ENCODE data around the gene ADAMTSL4. TPM values are rescaled to one million over a fixed set of nuclear protein-coding genes. Genes with fewer than 3 reads are reported as not detected.
"Not testable (repeated sequence)": the region's sequence is repeated elsewhere in the genome, so short reads cannot be mapped to it uniquely, and the experiment has no call there.

ADAMTSL4 gene
- total RNA-seq, 1 donor from 2014 or later: 1.3 TPM

DNA sequence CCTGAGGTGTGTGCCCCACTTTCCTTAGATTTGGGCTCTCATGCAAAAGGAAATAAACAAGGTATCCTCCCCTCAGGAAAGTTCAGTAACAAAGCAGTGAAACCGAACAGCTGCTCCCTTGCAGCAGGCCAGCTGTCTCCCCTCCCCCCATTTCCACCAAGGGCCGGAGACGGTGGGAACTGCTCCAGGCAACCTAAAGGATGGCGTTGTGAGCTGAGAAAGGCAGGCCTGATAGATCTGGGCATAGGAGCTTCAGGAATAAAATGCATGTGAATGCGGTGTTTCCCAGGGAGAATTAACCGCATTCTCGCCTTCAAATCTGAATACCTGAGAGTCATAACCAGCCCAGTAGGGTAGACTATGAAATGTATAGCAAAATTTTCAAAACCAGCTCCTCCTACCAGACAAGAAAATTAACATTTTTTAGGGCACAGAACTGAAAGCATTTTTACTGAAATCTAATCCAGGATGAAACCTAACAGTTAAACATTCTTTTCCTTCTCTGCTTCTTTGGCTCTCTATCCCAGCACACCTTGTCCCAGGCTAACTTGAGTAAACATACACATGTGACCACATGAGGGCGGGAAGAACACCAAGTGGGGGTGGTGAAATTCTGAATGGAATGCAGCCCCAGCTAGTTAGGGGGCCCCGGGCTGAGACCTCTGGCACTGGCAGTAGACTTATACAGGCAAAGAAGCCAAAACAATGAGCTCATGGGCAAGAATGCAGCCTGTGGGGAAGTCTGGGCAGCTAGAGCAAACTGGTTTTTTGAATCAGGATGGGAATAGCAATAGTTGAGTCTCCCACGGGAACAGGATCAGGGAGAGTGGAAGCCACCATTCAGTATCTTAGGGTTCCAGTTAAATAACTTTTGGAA is 18.7 kb downstream of the ADAMTSL4 start:
- H3K27ac Mint-ChIP-seq: peak overlapping the region; percentile 98
- no peaks in the 10 kb centered on the region for H3K9me3 Mint-ChIP-seq
- H3K27me3 Mint-ChIP-seq (ENCODE audit: insufficient read depth): no peaks in the 10 kb centered on the region
- DNase-seq (ENCODE audit: low spot score): peak; percentile 56
- H3K36me3 Mint-ChIP-seq (ENCODE audit: low read depth): peaks cover 29% of the 10 kb centered on the region
- peaks cover 88% of the 10 kb centered on the region for H3K4me1 Mint-ChIP-seq (ENCODE audit: low read depth)
- peak overlapping the region; percentile 90 for H3K4me3 Mint-ChIP-seq
- intact Hi-C loops (cut with micrococcal nuclease): loop anchor here (1.0 to 10.0 kb wide), 4 partner anchors 11 to 277 kb away; partner anchors contain the start of genes CTSS and MCL1

DNA sequence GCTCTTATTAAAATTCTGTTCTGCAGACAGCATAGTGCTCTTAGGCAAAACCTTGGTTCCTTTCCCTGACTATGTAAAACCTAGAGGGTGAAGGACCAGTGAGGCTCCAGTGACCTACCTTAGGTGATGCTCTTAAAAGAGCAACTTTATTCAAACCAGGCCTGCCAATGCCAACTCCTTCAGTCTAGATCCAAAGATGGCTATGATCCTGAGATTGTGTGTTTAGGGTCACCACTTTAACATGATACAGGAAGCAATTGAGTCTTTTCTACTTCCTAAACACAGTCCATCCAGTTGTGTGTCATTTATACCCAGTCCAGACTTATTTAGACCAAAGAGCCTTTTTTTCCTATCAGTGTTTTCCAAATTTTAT is 19.4 kb downstream of the ADAMTSL4 start:
- intact Hi-C loops (cut with micrococcal nuclease): loop anchor here (5.0 to 10.0 kb wide), 2 partner anchors 199 to 276 kb away; partner anchors contain the start of gene CTSS
- Mint-ChIP-seq H3K36me3 (ENCODE audit: low read depth) (peaks cover 36% of the 10 kb centered on the region), H3K9me3 (no peaks in the 10 kb centered on the region), H3K27me3 (ENCODE audit: insufficient read depth) (no peaks in the 10 kb centered on the region), H3K4me1 (ENCODE audit: low read depth) (peaks cover 84% of the 10 kb centered on the region), H3K4me3 (peak overlapping the region; percentile 90), H3K27ac (peak overlapping the region; percentile 98)
- DNase-seq (ENCODE audit: low spot score): no peak

DNA sequence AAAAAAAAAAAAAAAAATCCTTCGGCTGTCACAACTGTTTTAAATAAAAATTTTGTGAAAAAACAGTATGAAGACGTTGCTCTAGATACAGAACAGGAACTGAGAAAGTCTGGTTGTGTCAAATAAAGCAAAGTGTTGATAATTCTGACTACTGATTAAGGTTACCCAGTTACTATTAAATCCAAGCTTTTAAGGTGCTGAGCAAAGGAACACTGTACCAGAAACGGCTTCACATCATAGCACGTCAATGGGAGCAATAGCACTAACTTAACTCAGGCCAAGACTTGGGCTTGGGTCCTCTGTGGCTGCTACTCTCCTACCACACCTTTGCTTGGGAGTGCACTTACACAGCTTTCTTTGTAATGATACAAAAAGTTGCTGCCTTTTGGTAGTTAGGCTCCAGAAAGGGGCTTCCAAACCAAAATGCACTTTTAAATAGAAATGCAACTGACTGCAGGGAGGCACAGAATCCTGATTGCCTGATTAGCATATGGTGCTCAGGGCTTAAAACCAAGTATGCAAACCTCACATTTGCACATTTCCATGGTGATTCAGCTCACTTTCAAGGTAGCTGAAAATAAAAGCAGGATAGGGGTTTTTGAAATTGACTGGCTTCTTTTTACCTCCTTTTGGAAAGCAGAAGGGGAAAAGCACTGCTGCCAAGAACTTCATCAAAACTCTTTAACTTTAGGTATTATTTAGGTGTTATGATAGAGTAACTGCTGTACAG is 23.9 kb downstream of the ADAMTSL4 start:
- H3K27ac Mint-ChIP-seq: peak overlapping the region; percentile 94
- peaks cover 60% of the 10 kb centered on the region for H3K4me1 Mint-ChIP-seq (ENCODE audit: low read depth)
- intact Hi-C loops (cut with micrococcal nuclease): no loop called here

DNA sequence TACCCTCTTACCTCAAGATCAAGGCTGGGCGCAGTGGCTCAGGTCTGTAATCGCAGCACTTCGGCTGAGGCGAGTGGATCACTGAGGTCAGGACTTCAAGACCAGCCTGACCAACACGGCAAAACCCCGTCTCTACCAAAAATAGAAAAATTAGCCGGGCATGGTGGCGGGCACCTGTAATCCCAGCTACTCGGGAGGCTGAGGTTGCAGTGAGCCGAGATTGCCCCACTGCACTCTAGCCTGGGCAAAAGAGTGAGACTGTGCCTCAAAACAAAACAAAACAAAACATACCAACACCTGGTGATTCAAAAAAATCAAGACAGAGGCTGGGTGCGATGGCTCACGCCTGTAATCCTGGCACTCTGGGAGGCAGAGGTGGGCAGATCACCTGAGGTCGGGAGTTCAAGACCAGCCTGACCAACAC is 24.5 kb downstream of the ADAMTSL4 start:
- H3K4me3 Mint-ChIP-seq: peak overlapping the region; percentile 90
- H3K36me3 Mint-ChIP-seq (ENCODE audit: low read depth): peaks cover 79% of the 10 kb centered on the region
- peaks cover 55% of the 10 kb centered on the region for H3K4me1 Mint-ChIP-seq (ENCODE audit: low read depth)
- H3K9me3 Mint-ChIP-seq; intact Hi-C loops (cut with micrococcal nuclease); DNase-seq (ENCODE audit: low spot score); H3K27me3 Mint-ChIP-seq (ENCODE audit: insufficient read depth): not testable (repeated sequence)
- H3K27ac Mint-ChIP-seq: peak overlapping the region; percentile 94

More for the DNA sequence above, 23.9 kb downstream of the ADAMTSL4 start:
- Mint-ChIP-seq H3K9me3 (no peaks in the 10 kb centered on the region), H3K36me3 (ENCODE audit: low read depth) (peaks cover 77% of the 10 kb centered on the region), H3K4me3 (peak overlapping the region; percentile 90), H3K27me3 (ENCODE audit: insufficient read depth) (no peaks in the 10 kb centered on the region)
- DNase-seq (ENCODE audit: low spot score): no peak

DNA sequence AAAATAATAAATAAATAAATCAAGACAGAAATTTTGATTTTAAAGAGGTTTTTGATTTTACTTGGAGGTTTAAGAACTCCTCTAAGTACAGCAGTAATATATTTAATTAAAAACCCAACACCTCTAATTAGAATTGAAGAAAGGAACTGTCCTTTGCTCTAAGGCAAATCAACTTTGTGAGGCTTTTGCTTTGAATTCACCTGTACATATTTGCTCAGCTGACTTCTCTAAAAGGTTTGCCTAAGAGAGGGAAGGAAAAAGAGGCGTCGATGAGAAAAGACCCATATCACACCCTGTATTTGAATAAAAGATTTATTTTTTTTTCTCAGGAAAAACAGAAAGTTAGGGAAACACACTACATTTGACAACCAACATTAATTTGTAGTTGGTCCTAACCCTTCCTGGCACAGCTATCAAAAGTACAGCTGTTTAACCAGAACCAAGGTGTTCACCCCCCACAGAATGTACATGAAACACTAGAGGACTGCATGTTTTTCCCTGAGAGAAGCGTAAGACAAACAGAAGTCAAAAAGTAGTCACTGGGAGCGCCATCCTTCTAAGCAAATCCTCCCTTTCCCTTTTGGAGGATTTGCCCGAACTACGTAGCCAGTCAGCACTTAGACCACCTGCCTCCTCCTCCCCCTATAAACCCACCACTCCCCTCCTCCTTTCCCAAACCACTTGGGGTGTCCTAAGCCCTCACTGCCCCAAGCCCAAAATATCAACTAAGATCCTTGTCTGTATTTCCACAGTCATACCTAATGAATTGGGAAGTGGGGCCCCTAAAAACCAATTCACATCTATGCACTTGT is 25.3 kb downstream of the ADAMTSL4 start:
- H3K4me1 Mint-ChIP-seq (ENCODE audit: low read depth): peaks cover 47% of the 10 kb centered on the region
- no peaks in the 10 kb centered on the region for H3K9me3 Mint-ChIP-seq
- H3K4me3 Mint-ChIP-seq: peak overlapping the region; percentile 95
- DNase-seq (ENCODE audit: low spot score): no peak
- peaks cover 2% of the 10 kb centered on the region for H3K27me3 Mint-ChIP-seq (ENCODE audit: insufficient read depth)
- peaks cover 81% of the 10 kb centered on the region for H3K36me3 Mint-ChIP-seq (ENCODE audit: low read depth)
- intact Hi-C loops (cut with micrococcal nuclease): no loop called here
- H3K27ac Mint-ChIP-seq: peak overlapping the region; percentile 96

DNA sequence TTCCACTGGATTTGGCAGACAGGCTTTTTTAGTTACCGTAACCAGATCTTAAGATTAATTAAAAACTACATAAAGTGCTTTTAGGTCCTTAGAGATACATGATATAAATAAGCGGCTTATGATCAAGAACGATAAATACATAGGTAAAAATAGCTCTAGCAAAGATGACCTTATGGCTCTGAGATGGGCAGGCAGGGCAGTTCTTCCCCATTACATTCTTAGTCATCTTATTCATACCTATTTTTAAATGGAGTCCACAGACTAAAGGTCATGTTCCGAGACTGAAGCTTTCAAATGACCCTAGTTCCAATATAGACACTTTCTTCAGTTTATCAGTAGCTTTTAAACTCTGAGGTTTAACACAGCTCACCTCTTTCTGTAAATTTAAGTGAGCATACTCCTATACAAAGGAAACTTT is 25.9 kb downstream of the ADAMTSL4 start:
- Mint-ChIP-seq H3K27me3 (ENCODE audit: insufficient read depth) (peaks cover 2% of the 10 kb centered on the region), H3K27ac (peak overlapping the region; percentile 96), H3K4me3 (peak overlapping the region; percentile 95), H3K4me1 (ENCODE audit: low read depth) (peaks cover 43% of the 10 kb centered on the region), H3K9me3 (no peaks in the 10 kb centered on the region), H3K36me3 (ENCODE audit: low read depth) (peaks cover 76% of the 10 kb centered on the region)
- DNase-seq (ENCODE audit: low spot score): no peak
- intact Hi-C loops (cut with micrococcal nuclease): no loop called here

- H3K27me3 Mint-ChIP-seq (ENCODE audit: insufficient read depth): peaks cover 2% of the 10 kb centered on the region
- intact Hi-C loops (cut with micrococcal nuclease): no loop called here
- peak overlapping the region; percentile 95 for H3K4me3 Mint-ChIP-seq
- peak overlapping the region; percentile 96 for H3K27ac Mint-ChIP-seq
- peaks cover 72% of the 10 kb centered on the region for H3K36me3 Mint-ChIP-seq (ENCODE audit: low read depth)
- DNase-seq (ENCODE audit: low spot score): no peak
- no peaks in the 10 kb centered on the region for H3K9me3 Mint-ChIP-seq
- peaks cover 43% of the 10 kb centered on the region for H3K4me1 Mint-ChIP-seq (ENCODE audit: low read depth)
Observed at GRCh38 chr1:150575518-150576366, 26.5 kb downstream of the ADAMTSL4 start.

GRCh38 chr1:150576367-150576711 is 27.1 kb downstream of the ADAMTSL4 start:
- H3K36me3 Mint-ChIP-seq (ENCODE audit: low read depth): peaks cover 66% of the 10 kb centered on the region
- no peaks in the 10 kb centered on the region for H3K9me3 Mint-ChIP-seq
- H3K27ac Mint-ChIP-seq: peak overlapping the region; percentile 96
- intact Hi-C loops (cut with micrococcal nuclease): no loop called here
- peaks cover 42% of the 10 kb centered on the region for H3K4me1 Mint-ChIP-seq (ENCODE audit: low read depth)
- no peak for DNase-seq (ENCODE audit: low spot score)
- peak overlapping the region; percentile 95 for H3K4me3 Mint-ChIP-seq
- H3K27me3 Mint-ChIP-seq (ENCODE audit: insufficient read depth): peaks cover 2% of the 10 kb centered on the region

DNA sequence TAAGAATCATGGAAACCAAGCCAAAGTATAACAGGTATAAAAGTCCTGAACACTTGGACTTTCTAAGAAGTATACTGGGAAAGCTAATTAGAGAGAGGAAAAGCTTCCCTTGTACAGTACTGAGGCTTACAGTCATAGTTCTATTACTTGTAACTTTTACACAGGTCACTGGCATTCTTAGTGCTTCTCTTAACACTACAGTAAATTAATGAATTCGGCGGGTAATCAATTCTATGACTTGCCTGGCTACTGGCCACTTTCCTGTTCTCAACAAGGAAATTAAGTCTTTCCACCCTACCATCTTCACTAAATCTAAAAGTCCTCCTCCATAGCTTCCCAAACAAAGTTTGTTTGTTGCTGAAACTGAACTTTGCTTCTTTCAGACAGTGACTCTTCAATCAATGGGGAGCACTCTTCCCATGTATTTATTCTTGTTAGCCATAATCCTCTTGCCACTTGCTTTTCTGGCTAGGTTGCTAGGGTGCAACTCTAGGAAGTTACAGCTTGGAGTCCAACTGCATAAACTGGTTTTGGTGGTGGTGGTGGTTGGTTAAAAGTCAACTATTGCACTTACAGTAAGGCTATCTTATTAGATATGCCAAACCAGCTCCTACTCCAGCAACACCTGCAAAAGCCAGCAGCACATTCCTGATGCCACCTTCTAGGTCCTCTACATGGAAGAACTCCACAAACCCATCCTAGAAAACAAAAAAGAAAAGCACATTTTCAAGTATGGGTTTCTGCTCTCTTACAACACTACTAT is 27.8 kb downstream of the ADAMTSL4 start:
- H3K27me3 Mint-ChIP-seq (ENCODE audit: insufficient read depth): peaks cover 2% of the 10 kb centered on the region
- no peak for DNase-seq (ENCODE audit: low spot score)
- H3K27ac Mint-ChIP-seq: peak overlapping the region; percentile 97
- intact Hi-C loops (cut with micrococcal nuclease): no loop called here
- peak overlapping the region; percentile 95 for H3K4me3 Mint-ChIP-seq
- peaks cover 66% of the 10 kb centered on the region for H3K36me3 Mint-ChIP-seq (ENCODE audit: low read depth)
- H3K4me1 Mint-ChIP-seq (ENCODE audit: low read depth): peaks cover 39% of the 10 kb centered on the region
- no peaks in the 10 kb centered on the region for H3K9me3 Mint-ChIP-seq

- H3K36me3 Mint-ChIP-seq (ENCODE audit: low read depth): peaks cover 62% of the 10 kb centered on the region
- H3K9me3 Mint-ChIP-seq: no peaks in the 10 kb centered on the region
- no peak for DNase-seq (ENCODE audit: low spot score)
- intact Hi-C loops (cut with micrococcal nuclease): loop anchor here (1.0 kb wide), 1 partner anchor 299 kb away; the partner anchor contains the start of gene ARNT
- peak overlapping the region; percentile 97 for H3K27ac Mint-ChIP-seq
- peak overlapping the region; percentile 95 for H3K4me3 Mint-ChIP-seq
- H3K4me1 Mint-ChIP-seq (ENCODE audit: low read depth): peaks cover 39% of the 10 kb centered on the region
- H3K27me3 Mint-ChIP-seq (ENCODE audit: insufficient read depth): peaks cover 2% of the 10 kb centered on the region
Observed at GRCh38 chr1:150577557-150578271, 28.5 kb downstream of the ADAMTSL4 start.

All from activated T-helper 1 cell treated with anti-CD3 and anti-CD28 coated beads, Interleukin-12 subunit alpha, Interleukin-12 subunit beta, Interleukin-2, Interleukin-4 antibody, amounts not matched to agents 30 ng/mL and 10 ng/mL and 1 ng/mL, durations not matched to agents 14 hours and 24 hours and 36 hours (primary cell).